HepG2 (cell line): ENCODE measurements around the gene FLAD1. TPM values are rescaled to one million over a fixed set of nuclear protein-coding genes. Genes with fewer than 3 reads are reported as not detected.
A peak's percentile ranks its signal among the peaks of the same experiment; 100 is the strongest.

Source experiments
- CEBPB ChIP-seq: IDR thresholded peaks from 2 replicates; pipeline ENCODE4 v1.6.1; 2011; ENCODE audit warnings: low read depth, low read length, improper control_type of control experiment, borderline replicate concordance
- DMAP1 ChIP-seq: IDR thresholded peaks from 2 replicates; pipeline ENCODE4 v1.6.1; 2016
- FOSL1 ChIP-seq: sonication (generic); formaldehyde crosslinking; IDR thresholded peaks from 2 replicates; pipeline ENCODE4 v1.9.0; 2021; ENCODE audit warnings: missing genetic modification reagents, borderline replicate concordance
- KDM5B ChIP-seq: sonication (generic); formaldehyde crosslinking; IDR thresholded peaks from 2 replicates; pipeline ENCODE4 v1.4.0; 2020; ENCODE audit warnings: missing genetic modification reagents, mild to moderate bottlenecking, borderline replicate concordance
- PRPF4 ChIP-seq: fragments of 200-400 bp; formaldehyde crosslinking; IDR thresholded peaks from 2 replicates; pipeline ENCODE4 v1.6.1; 2016; ENCODE audit warnings: low read length, low read depth; ENCODE audit not compliant: poor library complexity, severe bottlenecking
- RFXANK ChIP-seq: IDR thresholded peaks from 2 replicates; pipeline ENCODE4 v1.6.1; 2016
- SUZ12 ChIP-seq: fragments of 150-350 bp; IDR thresholded peaks from 2 replicates; pipeline ENCODE4 v1.6.1; 2014; ENCODE audit warnings: low read depth, low read length
- TRIM24 ChIP-seq: sonication (generic); formaldehyde crosslinking; IDR thresholded peaks from 2 replicates; pipeline ENCODE4 v1.8.0; 2022; ENCODE audit warnings: mild to moderate bottlenecking, missing genetic modification reagents
- XRCC5 ChIP-seq: fragments of 200-400 bp; formaldehyde crosslinking; optimal IDR thresholded peaks from 2 replicates; pipeline ENCODE3; 2017; ENCODE audit warnings: mild to moderate bottlenecking, low read length
- YY1 ChIP-seq: IDR thresholded peaks from 2 replicates; pipeline ENCODE4 v1.6.1; 2011; ENCODE audit warnings: low read length, low read depth, moderate library complexity, mild to moderate bottlenecking; ENCODE audit not compliant: insufficient read depth, insufficient replicate concordance
- ZBED4 ChIP-seq: sonication (generic); formaldehyde crosslinking; IDR thresholded peaks from 2 replicates; pipeline ENCODE4 v1.4.0; 2020; ENCODE audit warnings: missing genetic modification reagents, borderline replicate concordance
- ZFP36 ChIP-seq: fragments of 150-350 bp; IDR thresholded peaks from 2 replicates; pipeline ENCODE4 v1.6.1; 2018; ENCODE audit warnings: borderline replicate concordance, low read length, low read depth; ENCODE audit not compliant: partially characterized antibody
- ZFP90 ChIP-seq: sonication (generic); formaldehyde crosslinking; IDR thresholded peaks from 2 replicates; pipeline ENCODE4 v1.8.0; 2022; ENCODE audit warnings: missing genetic modification reagents, mild to moderate bottlenecking, inconsistent platforms, borderline replicate concordance
- ZNF101 ChIP-seq: sonication (generic); formaldehyde crosslinking; IDR thresholded peaks from 2 replicates; pipeline ENCODE4 v1.4.0; 2020; ENCODE audit warnings: mild to moderate bottlenecking, low read depth, missing genetic modification reagents, borderline replicate concordance
- ZNF329 ChIP-seq: sonication (generic); formaldehyde crosslinking; IDR thresholded peaks from 2 replicates; pipeline ENCODE4 v1.9.0; 2021; ENCODE audit warnings: low read depth, mild to moderate bottlenecking, missing genetic modification reagents
- ZNF670 ChIP-seq: sonication (generic); formaldehyde crosslinking; IDR thresholded peaks from 2 replicates; pipeline ENCODE4 v1.8.0; 2022; ENCODE audit warnings: mild to moderate bottlenecking, missing genetic modification reagents, borderline replicate concordance
- ZNF780A ChIP-seq: sonication (generic); formaldehyde crosslinking; IDR thresholded peaks from 2 replicates; pipeline ENCODE4 v1.8.0; 2022; ENCODE audit warnings: mild to moderate bottlenecking, missing genetic modification reagents, moderate library complexity
- ZZZ3 ChIP-seq: sonication (generic); formaldehyde crosslinking; IDR thresholded peaks from 2 replicates; pipeline ENCODE4 v1.4.0; 2020; ENCODE audit warnings: missing genetic modification reagents, mild to moderate bottlenecking, borderline replicate concordance
- polyA plus RNA-seq, 8 experiments: library from polyadenylated mRNA; depleted of rRNA in 3 of 8; stranded (reverse) in 7 of 8; unstranded in 1 of 8; fragments of >200 nt; fragmentation: Illumina TruSeq in 4 of 8; extraction: Trizol in 4 of 8; gene quantifications; 2 replicates each; pipeline versions ENCODE4 v1.2.1 to v1.2.3, GENCODE V29; 2011 to 2016; ENCODE audit warnings: low read depth in 4 of 8, missing spikeins in 1 of 8, mixed read lengths in 1 of 8; ENCODE audit not compliant: insufficient read depth in 1 of 8
- total RNA-seq, 5 experiments: library from RNA; depleted of rRNA; stranded (reverse); fragments of >200 nt; fragmentation: Illumina TruSeq; extraction: Trizol; gene quantifications; 2 replicates each; pipeline ENCODE4 v1.2.3, GENCODE V29; 2016; ENCODE audit warnings: low read depth in 1 of 5
- TF ChIP-seq, protein P1 (sequence below): sonication (generic); formaldehyde crosslinking; IDR thresholded peaks from 2 replicates; pipeline ENCODE4 v1.4.0; 2020; ENCODE audit warnings: mild to moderate bottlenecking, missing genetic modification reagents
- TF ChIP-seq, protein P2 (sequence below): sonication (generic); formaldehyde crosslinking; IDR thresholded peaks from 2 replicates; pipeline ENCODE4 v1.5.0; 2020; ENCODE audit warnings: missing genetic modification reagents

Gene FLAD1
- total and polyA plus RNA-seq, 2 of the 13 experiments (the other 11 are each of a cell fraction or from before 2014, with no cell fraction given): 25.9 to 32.8 TPM

DNA sequence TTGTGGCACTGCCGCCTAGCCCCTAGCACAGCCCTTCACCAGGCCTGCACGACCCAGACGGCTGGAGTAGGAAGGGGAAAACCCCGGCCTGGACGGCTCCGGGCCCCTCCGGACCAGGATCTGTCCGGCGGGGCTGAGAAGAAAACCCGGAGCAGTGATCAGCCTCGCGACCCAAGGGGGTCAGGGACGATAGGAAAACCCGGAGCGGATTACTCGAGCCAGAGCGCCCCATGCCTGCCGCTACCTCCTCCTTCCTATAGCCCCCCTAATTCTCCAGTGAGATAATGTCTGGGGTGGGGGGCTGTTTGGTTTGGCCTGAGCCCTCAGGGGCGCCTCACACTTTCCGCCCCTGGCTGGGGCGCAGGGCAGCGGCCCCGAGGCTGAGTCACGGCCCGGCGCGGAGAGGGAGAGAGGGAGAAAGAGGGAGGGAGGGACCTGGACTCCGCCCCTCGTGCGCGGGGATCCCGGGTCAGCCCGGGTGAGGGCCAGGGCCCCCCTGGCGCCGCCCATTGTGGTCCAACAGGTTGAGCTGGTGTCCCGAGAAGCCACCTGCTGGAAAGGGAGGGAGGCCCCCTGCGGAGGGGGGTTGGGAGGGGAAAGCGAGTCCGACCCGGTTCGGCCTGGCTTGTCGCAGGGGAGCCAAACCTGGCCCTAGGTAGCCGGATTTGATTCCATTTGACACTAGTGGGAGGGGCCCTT lies 17.7 kb downstream of the FLAD1 start (continued):
- TF ChIP-seq ZBED4 (CRISPR knock-in tag): peak; percentile 100
- no peak for TF ChIP-seq TRIM24 (CRISPR knock-in tag)
- no peak for TF ChIP-seq ZFP36
- no peak for TF ChIP-seq CEBPB
- TF ChIP-seq PRPF4: no peak
- TF ChIP-seq ZNF780A: no peak
- TF ChIP-seq ZFP90 (CRISPR knock-in tag): no peak; the same call in 1 of the 2 replicates
- no peak for TF ChIP-seq ZNF101
- TF ChIP-seq ZNF329 (CRISPR knock-in tag): no peak
- TF ChIP-seq DMAP1 (CRISPR knock-in tag): peak; percentile 89
- peak; percentile 67; the same call in 1 of the 2 replicates for TF ChIP-seq KDM5B
- TF ChIP-seq ZNF670: no peak
- TF ChIP-seq RFXANK (CRISPR knock-in tag): no peak
- peak; percentile 63 for TF ChIP-seq YY1
- TF ChIP-seq SUZ12: no peak
- TF ChIP-seq, protein P1, sequence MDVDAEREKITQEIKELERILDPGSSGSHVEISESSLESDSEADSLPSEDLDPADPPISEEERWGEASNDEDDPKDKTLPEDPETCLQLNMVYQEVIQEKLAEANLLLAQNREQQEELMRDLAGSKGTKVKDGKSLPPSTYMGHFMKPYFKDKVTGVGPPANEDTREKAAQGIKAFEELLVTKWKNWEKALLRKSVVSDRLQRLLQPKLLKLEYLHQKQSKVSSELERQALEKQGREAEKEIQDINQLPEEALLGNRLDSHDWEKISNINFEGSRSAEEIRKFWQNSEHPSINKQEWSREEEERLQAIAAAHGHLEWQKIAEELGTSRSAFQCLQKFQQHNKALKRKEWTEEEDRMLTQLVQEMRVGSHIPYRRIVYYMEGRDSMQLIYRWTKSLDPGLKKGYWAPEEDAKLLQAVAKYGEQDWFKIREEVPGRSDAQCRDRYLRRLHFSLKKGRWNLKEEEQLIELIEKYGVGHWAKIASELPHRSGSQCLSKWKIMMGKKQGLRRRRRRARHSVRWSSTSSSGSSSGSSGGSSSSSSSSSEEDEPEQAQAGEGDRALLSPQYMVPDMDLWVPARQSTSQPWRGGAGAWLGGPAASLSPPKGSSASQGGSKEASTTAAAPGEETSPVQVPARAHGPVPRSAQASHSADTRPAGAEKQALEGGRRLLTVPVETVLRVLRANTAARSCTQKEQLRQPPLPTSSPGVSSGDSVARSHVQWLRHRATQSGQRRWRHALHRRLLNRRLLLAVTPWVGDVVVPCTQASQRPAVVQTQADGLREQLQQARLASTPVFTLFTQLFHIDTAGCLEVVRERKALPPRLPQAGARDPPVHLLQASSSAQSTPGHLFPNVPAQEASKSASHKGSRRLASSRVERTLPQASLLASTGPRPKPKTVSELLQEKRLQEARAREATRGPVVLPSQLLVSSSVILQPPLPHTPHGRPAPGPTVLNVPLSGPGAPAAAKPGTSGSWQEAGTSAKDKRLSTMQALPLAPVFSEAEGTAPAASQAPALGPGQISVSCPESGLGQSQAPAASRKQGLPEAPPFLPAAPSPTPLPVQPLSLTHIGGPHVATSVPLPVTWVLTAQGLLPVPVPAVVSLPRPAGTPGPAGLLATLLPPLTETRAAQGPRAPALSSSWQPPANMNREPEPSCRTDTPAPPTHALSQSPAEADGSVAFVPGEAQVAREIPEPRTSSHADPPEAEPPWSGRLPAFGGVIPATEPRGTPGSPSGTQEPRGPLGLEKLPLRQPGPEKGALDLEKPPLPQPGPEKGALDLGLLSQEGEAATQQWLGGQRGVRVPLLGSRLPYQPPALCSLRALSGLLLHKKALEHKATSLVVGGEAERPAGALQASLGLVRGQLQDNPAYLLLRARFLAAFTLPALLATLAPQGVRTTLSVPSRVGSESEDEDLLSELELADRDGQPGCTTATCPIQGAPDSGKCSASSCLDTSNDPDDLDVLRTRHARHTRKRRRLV (CRISPR knock-in tag): 0 out of 2 replicates have a peak, but pooled peaks have one; percentile 53
- no peak for TF ChIP-seq ZZZ3
- peak; percentile 95 for TF ChIP-seq XRCC5
- TF ChIP-seq FOSL1 (CRISPR knock-in tag): peak; percentile 58; the same call in 1 of the 2 replicates
- TF ChIP-seq, protein P2, sequence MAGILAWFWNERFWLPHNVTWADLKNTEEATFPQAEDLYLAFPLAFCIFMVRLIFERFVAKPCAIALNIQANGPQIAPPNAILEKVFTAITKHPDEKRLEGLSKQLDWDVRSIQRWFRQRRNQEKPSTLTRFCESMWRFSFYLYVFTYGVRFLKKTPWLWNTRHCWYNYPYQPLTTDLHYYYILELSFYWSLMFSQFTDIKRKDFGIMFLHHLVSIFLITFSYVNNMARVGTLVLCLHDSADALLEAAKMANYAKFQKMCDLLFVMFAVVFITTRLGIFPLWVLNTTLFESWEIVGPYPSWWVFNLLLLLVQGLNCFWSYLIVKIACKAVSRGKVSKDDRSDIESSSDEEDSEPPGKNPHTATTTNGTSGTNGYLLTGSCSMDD (CRISPR knock-in tag): no peak
